GM12878 (cell line): ENCODE data around the gene METAP1D. TPM values are rescaled to one million over a fixed set of nuclear protein-coding genes. Genes with fewer than 3 reads are reported as not detected.

Experiments
- ATAC-seq: fragments of 200-7000 bp; cut with Tn5 transposase; 3 replicates; pipeline ENCODE4 v1.9.1; 2020; ENCODE audit warnings: mild to moderate bottlenecking, moderate library complexity
- BruUV-seq: library from RNA; stranded (reverse); fragments of 400-500 nt; replicated peaks from 2 replicates; lab custom pipeline; 2021; lab: Mats Ljungman, UMichigan
- CTCF ChIA-PET: fragments of 300-600 bp; sonication (Branson Sonifier 250); formaldehyde crosslinking; extraction: SDS; loops from one replicate; lab custom pipeline; 2021; ENCODE audit warnings: inconsistent platforms; lab: Yijun Ruan, JAX
- POLR2A ChIA-PET: fragments of 350-600 bp; formaldehyde crosslinking; extraction: SDS; loops from one replicate; lab custom pipeline; 2021; ENCODE audit warnings: inconsistent platforms; lab: Charles Lee
- RAD21 ChIA-PET: fragments of 300-600 bp; sonication (Branson Sonifier 250); formaldehyde crosslinking; loops from one replicate; lab custom pipeline; 2023; ENCODE audit warnings: antibody characterized with exemption; ENCODE audit not compliant: unreplicated experiment; lab: Charles Lee
- SMC1A ChIA-PET: fragments of 300-600 bp; sonication (Branson Sonifier 250); formaldehyde crosslinking; loops from one replicate; lab custom pipeline; 2023; ENCODE audit not compliant: unreplicated experiment, uncharacterized antibody; lab: Charles Lee
- DNase-seq: peaks from one replicate; pipeline ENCODE4 v3.0.0-alpha.2; 2011; ENCODE audit warnings: low read depth, low spot score
- FAIRE-seq: peaks from 3 replicates; lab custom pipeline; 2011; peaks lifted over from hg19 to GRCh38; lab: Jason Lieb, UNC
- H2AFZ ChIP-seq: 2 replicates; pipeline ENCODE4 v1.6.0; 2011; ENCODE audit warnings: low read depth, low read length, control low read depth; ENCODE audit not compliant: control insufficient read depth
- H3K27ac ChIP-seq: 2 replicates; pipeline ENCODE4 v1.5.1; 2011; ENCODE audit warnings: control low read depth; ENCODE audit not compliant: control insufficient read depth, insufficient read depth
- H3K27me3 ChIP-seq, 2 experiments: replicated peaks in 1 of 2; 2 replicates each; pipeline versions ENCODE4 v1.6.0 to v1.6.1; 2011; ENCODE audit warnings: low read length in 1 of 2; ENCODE audit not compliant: control insufficient read depth in 2 of 2, insufficient read depth in 2 of 2
- H3K36me3 ChIP-seq, 2 experiments: 2 replicates each; pipeline ENCODE4 v1.5.1; 2011; ENCODE audit warnings: low read length in 1 of 2; ENCODE audit not compliant: control insufficient read depth in 2 of 2, insufficient read depth in 2 of 2
- H3K4me1 ChIP-seq: 2 replicates; pipeline ENCODE4 v1.6.1; 2011; ENCODE audit warnings: mild to moderate bottlenecking, low read length, moderate library complexity, mixed read lengths; ENCODE audit not compliant: control insufficient read depth, insufficient read depth
- H3K4me2 ChIP-seq: 2 replicates; pipeline ENCODE4 v1.6.0; 2011; ENCODE audit warnings: control low read depth; ENCODE audit not compliant: control insufficient read depth, insufficient read depth
- H3K4me3 ChIP-seq: fragments of 200-600 bp; sonication (generic); 2 replicates; pipeline ENCODE4 v1.5.1; 2016
- H3K79me2 ChIP-seq: 2 replicates; pipeline ENCODE4 v1.6.0; 2011; ENCODE audit warnings: low read length; ENCODE audit not compliant: control insufficient read depth, insufficient read depth
- H3K9ac ChIP-seq: 2 replicates; pipeline ENCODE4 v1.8.0; 2011; ENCODE audit warnings: low read length, control low read depth, mixed read lengths; ENCODE audit not compliant: control insufficient read depth, insufficient read depth
- H3K9me3 ChIP-seq: replicated peaks from 3 replicates; pipeline ENCODE4 v1.5.1; 2011; ENCODE audit warnings: mild to moderate bottlenecking, low read length; ENCODE audit not compliant: control insufficient read depth, insufficient read depth
- H4K20me1 ChIP-seq: 2 replicates; pipeline ENCODE4 v1.6.0; 2011; ENCODE audit not compliant: control insufficient read depth, insufficient read depth
- E2F4 ChIP-seq: IDR thresholded peaks from 2 replicates; pipeline ENCODE4 v1.6.1; 2012; ENCODE audit warnings: low read depth, low read length, improper control_type of control experiment
- EGR1 ChIP-seq, 2 experiments: IDR thresholded peaks; 1 replicate in 1 of 2; 2 replicates in 1 of 2; pipeline ENCODE4 v1.6.1; 2011 to 2012; ENCODE audit warnings: low read depth in 2 of 2, low read length in 2 of 2, borderline replicate concordance in 1 of 2, mild to moderate bottlenecking in 1 of 2, moderate library complexity in 1 of 2
- ESRRA ChIP-seq: IDR thresholded peaks from 2 replicates; pipeline ENCODE4 v1.6.1; 2012; ENCODE audit warnings: mild to moderate bottlenecking, low read length, improper control_type of control experiment
- ETV6 ChIP-seq, 2 experiments: fragments of 450-650 bp in 1 of 2; IDR thresholded peaks in 1 of 2; conservative IDR thresholded peaks in 1 of 2; 2 replicates each; pipeline ENCODE4 v1.6.1; 2014; ENCODE audit warnings: antibody characterized with exemption in 1 of 2, borderline replicate concordance in 1 of 2, low read depth in 1 of 2, mild to moderate bottlenecking in 1 of 2, moderate library complexity in 1 of 2
- EZH2 ChIP-seq: IDR thresholded peaks from 2 replicates; pipeline ENCODE4 v1.6.1; 2012; ENCODE audit warnings: low read depth, mild to moderate bottlenecking, control low read depth, inconsistent platforms, low read length, borderline replicate concordance; ENCODE audit not compliant: control insufficient read depth
- HDAC6 ChIP-seq: fragments of 200-600 bp; sonication (generic); IDR thresholded peaks from one replicate; pipeline ENCODE4 v1.8.0; 2017; ENCODE audit warnings: antibody characterized with exemption; ENCODE audit not compliant: unreplicated experiment
- HDGF ChIP-seq: fragments of 450-650 bp; IDR thresholded peaks from 2 replicates; pipeline ENCODE4 v1.6.1; 2016; ENCODE audit warnings: antibody characterized with exemption
- IKZF2 ChIP-seq, 2 experiments: fragments of 450-650 bp; IDR thresholded peaks; 2 replicates each; pipeline ENCODE4 v1.6.1; 2017; ENCODE audit warnings: mild to moderate bottlenecking in 2 of 2, moderate library complexity in 2 of 2
- IRF3 ChIP-seq: fragments of 450-650 bp; IDR thresholded peaks from 2 replicates; pipeline ENCODE4 v1.6.1; 2014; ENCODE audit warnings: mild to moderate bottlenecking
- JUNB ChIP-seq: IDR thresholded peaks from 2 replicates; pipeline ENCODE4 v1.6.1; 2016; ENCODE audit warnings: antibody characterized with exemption, mild to moderate bottlenecking
- KAT2A ChIP-seq: conservative IDR thresholded peaks from 2 replicates; pipeline ENCODE4 v1.6.1; 2011; ENCODE audit warnings: low read depth, low read length; ENCODE audit not compliant: control insufficient read depth
- LARP7 ChIP-seq: fragments of 450-650 bp; IDR thresholded peaks from 2 replicates; pipeline ENCODE4 v1.6.1; 2017; ENCODE audit warnings: mild to moderate bottlenecking
- NRF1 ChIP-seq: conservative IDR thresholded peaks from 2 replicates; pipeline ENCODE4 v1.6.1; 2011; ENCODE audit warnings: mild to moderate bottlenecking, low read depth, low read length, improper control_type of control experiment
- POLR2AphosphoS2 ChIP-seq: IDR thresholded peaks from 2 replicates; pipeline ENCODE4 v1.6.1; 2011; ENCODE audit warnings: low read depth, mild to moderate bottlenecking, low read length, improper control_type of control experiment, moderate library complexity
- POLR2AphosphoS5 ChIP-seq: IDR thresholded peaks from 2 replicates; pipeline ENCODE4 v1.6.1; 2011; ENCODE audit warnings: mild to moderate bottlenecking, low read length, inconsistent platforms
- RB1 ChIP-seq: fragments of 450-650 bp; formaldehyde crosslinking; IDR thresholded peaks from 2 replicates; pipeline ENCODE4 v1.6.1; 2017; ENCODE audit warnings: mild to moderate bottlenecking, borderline replicate concordance
- RUNX3 ChIP-seq: IDR thresholded peaks from 2 replicates; pipeline ENCODE4 v1.6.1; 2012; ENCODE audit warnings: low read length, inconsistent platforms
- SRF ChIP-seq, 2 experiments: IDR thresholded peaks; 2 replicates each; pipeline ENCODE4 v1.6.1; 2011; ENCODE audit warnings: low read depth in 2 of 2, low read length in 2 of 2, mild to moderate bottlenecking in 1 of 2, moderate library complexity in 1 of 2
- ZNF207 ChIP-seq: fragments of 450-650 bp; IDR thresholded peaks from 2 replicates; pipeline ENCODE4 v1.6.1; 2014; ENCODE audit warnings: antibody characterized with exemption, mild to moderate bottlenecking, borderline replicate concordance
- ZNF217 ChIP-seq: fragments of 450-650 bp; IDR thresholded peaks from 2 replicates; pipeline ENCODE4 v1.6.1; 2017; ENCODE audit warnings: antibody characterized with exemption, mild to moderate bottlenecking
- ZNF384 ChIP-seq: IDR thresholded peaks from 2 replicates; pipeline ENCODE4 v1.6.1; 2012; ENCODE audit warnings: low read depth, mild to moderate bottlenecking, low read length, improper control_type of control experiment, borderline replicate concordance
- ZNF622 ChIP-seq: fragments of 450-650 bp; IDR thresholded peaks from 2 replicates; pipeline ENCODE4 v1.6.1; 2017; ENCODE audit warnings: mild to moderate bottlenecking, inconsistent platforms
- WGBS: methylation state at CpG from one replicate; pipeline ENCODE4 v1.1.6; 2016; ENCODE audit warnings: low lambda C conversion rate; ENCODE audit not compliant: insufficient replicate concordance, insufficient coverage; ENCODE audit errors: missing lambda C conversion rate; 5-methylcytosine and 5-hydroxymethylcytosine counted together
- in situ Hi-C: fragments of 300-500 bp; cut with MboI; formaldehyde crosslinking; loops from 9 replicates; pipeline ENCODE4 v1.14.3; 2018; ENCODE audit warnings: mixed read lengths
- intact Hi-C: fragments of 100-400 bp; cut with micrococcal nuclease; formaldehyde crosslinking; loops from one replicate; pipeline ENCODE4 v1.14.2; 2022; ENCODE audit not compliant: unreplicated experiment
- polyA plus RNA-seq, 11 experiments: library from polyadenylated mRNA; depleted of rRNA in 4 of 11; unstranded in 6 of 11; stranded (reverse) in 5 of 11; fragments of >200 nt; fragmentation: Nextera tagmentation in 4 of 11; fragmentation: Illumina TruSeq in 1 of 11; extraction: Ambion mirVana in 4 of 11; extraction: Trizol in 1 of 11; gene quantifications; 1 replicate in 1 of 11; 2 replicates in 10 of 11; pipeline versions ENCODE4 v1.2.1 to v1.2.3, GENCODE V29; 2011 to 2016; ENCODE audit warnings: inconsistent platforms in 2 of 11, missing spikeins in 2 of 11, low read depth in 1 of 11
- total RNA-seq, 4 experiments: library from RNA; depleted of rRNA in 3 of 4; stranded (reverse); fragments of >200 nt in 3 of 4; fragmentation: Illumina TruSeq in 1 of 4; extraction: Trizol in 1 of 4; gene quantifications; 2 replicates each; pipeline versions ENCODE4 v1.2.1 to v1.2.3, GENCODE V29; 2013 to 2021

Gene METAP1D
- total and polyA plus RNA-seq, 10 of the 15 experiments (the other 5 are each of a cell fraction or from before 2014, with no cell fraction given), result 4.5 to 12.1 (median 7.8) TPM

GRCh38 chr2:172011812-172012575, 12.2 kb downstream of the METAP1D start (continued):
- TF ChIP-seq LARP7 (no peak), RUNX3 (peak; percentile 91), ZNF384 (no peak), HDGF (no peak), EZH2 (no peak), IKZF2 (IDR thresholded peaks at IDR 0.05) (no peak; a peak in 1 of 4 replicates), NRF1 (no peak), ETV6 (conservative IDR thresholded peaks at IDR 0.05 in 1 of 2, IDR thresholded peaks at IDR 0.05 in 1 of 2; ENCODE audit: borderline replicate concordance in 1 of 2, low read depth in 1 of 2) (no peak; a peak in 1 of 4 replicates), ZNF622 (no peak), ZNF207 (no peak), HDAC6 (no peak), POLR2AphosphoS2 (no peak)
- TF ChIP-seq, all 136 proteins: peak for 8

GRCh38 chr2:172012677-172013391, 13.1 kb downstream of the METAP1D start:
- TF ChIP-seq SRF (IDR thresholded peaks at IDR 0.05; ENCODE audit: low read depth in 2 of 2, low read length in 2 of 2), result no peak
- TF ChIP-seq RUNX3, result no peak
- TF ChIP-seq EGR1 (IDR thresholded peaks at IDR 0.05; ENCODE audit: borderline replicate concordance in 1 of 2, low read depth in 2 of 2, low read length in 2 of 2), result no peak
- no peak for TF ChIP-seq IRF3
- TF ChIP-seq POLR2AphosphoS5, result no peak
- TF ChIP-seq RB1, result no peak
- no peak for TF ChIP-seq ESRRA
- no peak for TF ChIP-seq KAT2A
- no peak for TF ChIP-seq E2F4
- TF ChIP-seq ZNF217, result no peak
- no peak for TF ChIP-seq JUNB
- CTCF ChIA-PET, result no interaction called here
- H3K9ac ChIP-seq, result no peak overlapping the region
- in situ Hi-C loops, result no loop called here
- DNase-seq (no peak), ATAC-seq (peak; percentile 13; the same call in 1 of the 3 replicates), FAIRE-seq (no peak)
- no peaks in the 10 kb centered on the region for H3K36me3 ChIP-seq
- no peaks in the 10 kb centered on the region for H4K20me1 ChIP-seq
- no peak overlapping the region; the same call in 1 of the 2 replicates for H3K4me2 ChIP-seq
- H2AFZ ChIP-seq, result no peak overlapping the region; the same call in 1 of the 2 replicates
- WGBS, result 89% methylated on average over 9 of the region's 9 CpGs
- BruUV-seq, result no TSS peak
- no peaks in the 10 kb centered on the region for H3K79me2 ChIP-seq
- peaks cover 17% of the 10 kb centered on the region for H3K4me1 ChIP-seq
- intact Hi-C loops, result no loop called here
- POLR2A ChIA-PET, result no interaction called here
- no peak overlapping the region for H3K4me3 ChIP-seq
- no peak overlapping the region for H3K27ac ChIP-seq
- SMC1A ChIA-PET, result interaction anchor here (1.1 to 1.6 kb wide), 2 partner anchors 11 to 50 kb away, joined by 3 to 4 read pairs; no protein-coding TSS in a partner anchor
- no peaks in the 10 kb centered on the region for H3K27me3 ChIP-seq
- no peaks in the 10 kb centered on the region for H3K9me3 ChIP-seq
- RAD21 ChIA-PET, result no interaction called here
